GM18870 (cell line): ENCODE results near the gene STUB1.

ENCODE experiments used
- ATAC-seq: cut with Tn5 transposase; IDR thresholded peaks from one replicate; pipeline ENCODE4 v1.9.1; 2021; ENCODE audit warnings: moderate library complexity; ENCODE audit not compliant: unreplicated experiment

STUB1 gene

GRCh38 chr16:693766-694165, 13.6 kb downstream of the STUB1 start:
- ATAC-seq: no peak

DNA sequence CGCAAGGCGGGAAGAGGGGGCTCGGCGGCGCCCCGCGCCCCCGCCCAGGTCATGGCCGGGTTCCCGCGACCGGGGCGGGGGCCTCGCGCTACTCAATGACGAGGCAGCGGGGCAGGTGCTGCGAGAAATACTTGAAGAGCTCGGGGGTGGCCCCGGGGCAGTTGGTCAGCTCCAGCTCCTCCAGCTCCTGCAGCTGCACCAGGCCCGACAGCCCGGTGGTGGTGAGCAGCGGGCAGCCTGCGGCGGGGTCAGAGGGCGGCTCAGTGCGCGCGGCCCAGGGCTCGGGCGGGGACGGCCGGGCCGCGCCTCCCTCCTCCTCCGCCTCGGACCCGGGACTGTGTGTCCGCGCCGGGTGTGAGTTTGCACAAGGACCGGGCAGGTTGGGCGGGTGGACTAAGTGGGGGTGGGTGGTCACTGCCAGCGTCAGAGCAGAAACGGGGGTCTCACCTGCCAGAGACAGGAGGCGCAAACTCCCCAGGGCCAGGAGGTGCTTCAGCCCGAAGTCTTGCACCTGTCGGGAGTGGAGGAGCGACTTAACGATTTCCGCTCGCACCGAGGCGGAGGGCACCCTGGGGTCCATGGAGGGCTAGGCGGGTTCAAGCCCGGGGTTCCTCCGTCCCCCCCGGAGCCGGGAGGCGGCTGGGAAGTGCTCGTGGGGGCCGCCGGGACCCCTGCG, 14.1 kb downstream of the STUB1 start:
- ATAC-seq: no peak

DNA sequence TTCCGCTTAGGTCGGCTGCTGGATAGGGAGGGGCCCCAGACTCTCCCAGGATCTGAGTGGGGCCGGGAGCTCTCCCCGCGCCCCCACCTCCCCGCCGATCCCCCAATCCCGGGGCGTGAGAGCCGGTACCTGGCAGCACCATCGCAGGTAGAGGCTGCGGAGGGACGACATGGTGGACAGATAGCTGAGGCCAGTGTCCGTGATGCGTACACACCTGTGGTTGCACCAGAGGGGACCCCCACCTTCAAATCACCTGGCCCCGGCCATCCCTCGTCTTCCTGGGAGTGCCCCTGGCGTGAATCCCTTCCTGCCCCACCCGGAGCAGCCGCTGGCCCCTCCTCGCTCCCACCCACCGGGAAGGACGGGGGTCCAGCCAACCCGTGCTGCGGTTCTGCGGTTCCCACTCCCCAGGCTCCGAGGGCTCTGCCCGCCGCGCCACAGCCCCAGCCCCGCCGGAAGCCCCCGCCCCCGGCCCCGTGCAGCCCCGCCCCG, 14.7 kb downstream of the STUB1 start:
- ATAC-seq: no peak

DNA sequence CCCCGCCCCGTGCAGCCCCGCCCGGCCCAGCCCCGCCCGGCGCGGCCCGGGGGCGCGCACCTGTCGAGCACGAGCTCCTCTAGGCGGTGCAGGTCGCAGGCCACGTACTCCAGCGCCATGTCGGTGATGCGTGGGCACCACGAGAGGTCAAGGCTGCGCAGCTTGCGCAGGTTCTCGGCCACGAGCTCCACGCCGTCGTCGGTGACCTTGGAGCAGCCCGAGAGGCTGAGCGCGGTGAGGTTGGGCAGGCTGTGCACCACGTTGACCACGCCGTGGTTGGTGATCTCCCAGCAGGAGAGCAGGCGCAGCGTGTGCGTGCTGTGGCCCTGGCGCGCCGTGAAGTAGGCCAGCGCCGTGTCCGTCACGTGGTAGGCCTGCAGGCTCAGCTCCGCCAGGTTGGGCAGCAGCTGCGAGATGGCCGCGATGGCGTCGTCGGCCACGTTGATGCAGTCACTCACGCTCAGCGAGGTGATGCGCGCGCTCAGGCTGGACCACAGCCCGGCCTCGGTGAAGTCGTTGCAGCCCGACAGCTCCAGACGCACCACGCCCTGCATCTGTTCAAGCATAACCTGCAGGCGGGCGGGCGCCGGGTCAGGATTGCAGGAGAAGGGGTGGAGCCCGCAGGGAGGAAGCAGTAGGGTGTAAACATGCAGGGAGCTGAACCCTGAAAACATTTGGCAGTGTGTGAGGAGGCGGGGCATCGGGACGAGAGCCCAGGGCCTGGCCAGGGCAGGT, 15.3 kb downstream of the STUB1 start:
- no peak for ATAC-seq

DNA sequence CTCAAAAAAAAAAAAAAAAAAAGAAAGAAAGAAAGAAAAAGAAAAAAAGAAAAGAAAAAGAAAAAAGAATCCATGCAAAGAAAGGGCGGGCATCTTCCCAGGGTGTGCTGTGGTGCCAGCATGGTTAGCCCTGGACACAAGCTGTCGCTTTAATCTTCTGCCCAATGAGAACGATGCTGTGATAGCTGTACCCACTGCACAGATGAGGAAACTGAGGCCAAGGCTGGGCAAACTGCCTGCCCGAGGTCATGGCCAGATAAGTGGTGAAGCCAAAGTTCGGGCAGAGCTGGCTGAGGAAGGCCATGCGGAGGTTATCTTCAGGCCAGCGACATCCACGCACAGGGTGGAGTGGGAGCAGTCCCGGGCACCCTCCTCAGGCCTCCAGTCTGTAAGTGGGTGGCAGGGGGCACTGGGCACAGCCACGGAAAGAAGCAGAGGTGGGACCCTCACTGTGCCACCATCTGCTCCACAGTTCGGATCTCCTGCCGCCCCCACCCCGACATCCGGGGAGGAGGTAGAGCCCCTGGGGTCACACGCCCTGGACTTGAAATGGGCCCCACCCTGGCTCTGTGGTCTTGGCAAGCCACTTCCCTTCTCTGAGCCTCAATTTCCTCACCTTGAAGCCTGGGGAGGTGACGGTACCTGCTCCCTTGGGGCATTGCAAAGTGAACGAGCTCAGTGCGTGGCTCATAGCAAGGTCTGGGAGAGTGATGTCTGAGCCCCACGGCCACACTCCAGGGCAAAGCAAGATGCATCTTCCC, 18.9 kb downstream of the STUB1 start:
- ATAC-seq: no peak

DNA sequence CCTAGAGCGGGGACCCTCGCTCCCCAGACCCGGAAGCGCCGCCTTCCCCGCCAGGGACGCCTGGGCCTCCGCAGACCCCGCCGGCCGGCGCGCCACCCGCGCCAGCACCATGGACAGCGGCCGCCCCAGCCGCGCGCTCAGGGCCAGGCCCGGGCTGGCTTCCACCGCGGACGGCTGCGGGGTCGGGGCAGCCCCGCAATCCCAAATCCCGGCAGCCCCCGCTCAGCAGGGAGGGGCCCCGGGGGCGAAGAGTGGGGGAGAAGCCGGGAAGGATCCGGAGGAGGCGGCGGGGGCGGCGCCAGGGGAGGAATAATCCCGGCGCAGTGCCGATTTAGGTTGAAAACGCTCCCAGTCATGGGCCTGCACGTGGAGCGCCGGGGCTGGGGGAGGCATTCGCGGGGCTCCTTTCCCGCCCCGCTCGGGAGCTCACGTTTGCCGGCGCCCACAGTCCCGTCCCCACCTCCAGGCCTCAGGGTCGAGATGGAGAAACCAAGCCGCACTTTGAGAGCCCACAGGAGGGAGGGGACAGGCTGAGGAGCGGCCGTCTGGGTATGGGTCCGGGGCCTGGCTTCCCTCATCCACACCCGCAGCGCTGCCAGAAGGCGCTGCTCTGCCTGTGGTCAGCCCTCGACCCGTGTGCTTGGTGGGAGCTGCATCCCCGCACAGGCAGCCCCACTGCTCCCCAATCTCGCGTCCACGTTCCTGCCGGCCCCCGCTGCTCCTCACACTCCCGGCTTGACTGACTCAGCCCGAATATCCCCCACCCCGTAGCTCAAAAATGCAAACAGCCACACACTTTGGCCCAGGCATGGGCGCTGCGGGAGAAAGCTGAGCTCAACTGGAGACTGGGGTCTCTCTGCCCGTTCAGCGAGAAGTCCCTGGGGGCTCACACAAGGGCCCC, 20.7 kb downstream of the STUB1 start:
- no peak for ATAC-seq

- ATAC-seq: no peak
Measured at GRCh38 chr16:702341-702740, 22.1 kb downstream of the STUB1 start.

DNA sequence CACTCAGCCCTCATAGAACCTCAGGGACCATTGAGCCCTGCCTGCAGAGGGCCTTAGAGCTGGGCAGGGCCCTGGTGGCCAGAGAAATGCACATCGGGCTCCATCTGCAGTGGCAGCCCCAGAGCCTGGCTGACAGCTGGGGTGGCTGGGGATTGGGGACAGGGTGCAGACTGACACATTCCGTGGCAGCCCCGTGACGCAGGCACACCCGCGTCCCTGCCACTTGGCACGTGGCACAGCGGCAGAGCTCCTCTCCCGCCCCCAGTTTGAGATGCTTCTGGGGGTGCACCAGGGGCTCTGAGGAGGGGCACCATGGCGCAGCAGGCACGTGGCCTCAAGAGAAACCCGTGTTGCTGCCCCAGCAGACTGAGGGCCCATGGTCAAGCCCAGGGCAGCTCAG, 23.2 kb downstream of the STUB1 start:
- no peak for ATAC-seq

GRCh38 chr16:704047-704446, 23.8 kb downstream of the STUB1 start:
- no peak for ATAC-seq

DNA sequence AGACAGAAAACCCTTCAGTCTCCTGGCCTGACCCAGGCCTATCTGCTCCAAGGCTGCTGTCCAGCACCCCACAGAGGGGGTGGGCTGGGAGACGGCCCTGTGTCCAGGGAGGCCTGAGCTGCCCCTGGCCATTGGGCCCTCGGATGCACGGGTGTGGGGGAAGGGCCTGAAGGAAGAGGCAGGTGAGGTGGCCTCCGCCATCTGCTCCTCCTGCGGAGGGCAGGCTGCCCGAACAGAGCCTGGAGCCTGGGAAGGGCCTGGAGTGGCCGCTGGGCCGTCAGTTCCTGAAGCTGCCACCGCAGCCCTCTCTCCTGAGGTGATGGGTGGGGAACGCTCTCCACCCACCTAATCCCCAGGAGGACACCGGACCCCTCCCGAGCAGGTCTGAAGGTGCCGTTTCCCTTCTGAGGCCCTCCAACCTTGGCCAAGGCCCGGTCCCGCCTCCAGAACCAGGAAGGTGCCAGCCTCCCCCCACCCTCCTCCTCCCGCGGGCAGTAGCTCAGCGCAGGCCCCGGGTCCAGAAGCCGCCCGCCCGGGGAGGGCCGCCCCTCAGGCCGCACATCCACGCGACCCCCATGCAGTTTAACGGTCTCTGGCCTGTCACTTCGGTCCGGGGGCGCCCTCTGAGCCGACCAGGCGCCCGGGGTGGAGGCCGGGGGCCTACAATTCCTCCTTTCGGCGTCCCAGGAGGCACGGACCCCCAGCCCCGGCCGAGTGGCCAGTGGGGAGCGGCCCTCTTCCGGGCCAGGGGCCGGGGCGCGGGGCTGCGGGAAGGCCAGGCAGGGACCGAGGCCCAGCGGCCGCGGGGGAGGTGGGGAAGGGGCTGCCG, 24.6 kb downstream of the STUB1 start:
- ATAC-seq: no peak

- no peak for ATAC-seq
Measured at GRCh38 chr16:705431-706188, 25.4 kb downstream of the STUB1 start, which contains the start of gene FBXL16. FBXL16 (minus strand) TSS chr16:705801; CDS start chr16:697405, 8,396 bp downstream.

DNA sequence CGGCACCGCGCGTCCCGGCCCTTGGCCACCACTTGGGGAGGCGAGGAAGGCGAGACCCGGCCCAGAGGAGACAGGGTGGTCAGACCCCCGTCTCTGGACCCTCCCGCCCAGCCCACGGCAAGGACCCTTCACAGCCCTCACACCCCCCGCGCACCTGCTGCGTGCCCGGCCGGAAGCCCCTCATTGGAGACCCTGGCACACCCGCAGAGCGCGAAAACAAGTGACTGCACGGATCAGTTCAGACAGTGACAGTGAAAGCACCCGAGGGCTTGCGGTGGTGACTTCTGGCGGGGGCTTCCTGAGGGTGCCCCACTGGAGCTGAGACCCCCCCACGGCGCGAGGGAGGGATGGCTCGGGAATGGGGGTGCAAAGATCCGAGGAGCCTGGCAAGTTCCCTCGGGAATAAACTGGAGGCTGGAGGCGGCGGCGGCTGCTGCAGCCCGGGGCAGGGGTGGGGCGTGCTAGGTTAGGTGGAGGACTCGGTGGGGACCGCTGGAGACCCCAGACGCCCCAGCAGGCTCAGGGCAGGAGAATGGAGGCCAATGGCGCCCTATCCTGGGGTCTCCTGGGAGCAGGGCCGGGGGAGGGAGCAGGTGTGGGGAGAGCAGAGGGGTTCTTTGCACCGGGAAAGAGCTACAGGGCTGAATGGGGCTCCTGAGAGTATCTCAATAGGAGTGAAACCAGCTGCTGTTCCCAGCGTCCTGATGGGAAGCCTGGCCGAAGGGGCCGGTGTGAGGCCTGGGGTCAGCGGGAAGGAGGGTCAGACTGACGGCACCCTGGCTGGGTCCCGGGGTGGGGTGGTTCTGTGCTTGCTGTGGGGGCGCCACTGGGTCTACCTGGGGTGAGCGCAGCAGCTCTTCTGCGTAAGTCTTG, 26.2 kb downstream of the STUB1 start:
- ATAC-seq: no peak

DNA sequence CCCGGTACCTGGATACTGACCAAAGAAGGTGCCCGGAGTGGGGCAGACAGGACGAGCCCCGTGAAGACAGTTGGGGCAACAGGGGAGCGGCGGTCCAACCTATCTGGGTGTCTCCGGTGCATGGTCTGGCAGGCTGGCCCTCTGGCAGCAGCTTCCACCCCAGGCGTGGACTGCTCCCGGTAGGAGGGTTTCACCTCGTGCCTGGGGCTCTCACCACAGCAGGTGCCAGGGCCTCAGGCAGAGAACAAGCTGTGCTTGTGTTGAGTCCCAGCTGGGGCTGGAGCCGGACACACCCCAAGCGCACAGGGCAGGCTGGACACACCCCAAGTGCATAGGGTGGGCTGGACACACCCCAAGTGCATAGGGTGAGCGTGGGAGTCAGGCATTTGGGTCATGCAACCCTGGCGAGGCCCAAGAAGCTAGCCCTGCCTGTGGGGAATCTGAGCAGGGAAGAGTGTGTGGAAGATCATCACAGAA, 26.9 kb downstream of the STUB1 start:
- ATAC-seq: no peak

DNA sequence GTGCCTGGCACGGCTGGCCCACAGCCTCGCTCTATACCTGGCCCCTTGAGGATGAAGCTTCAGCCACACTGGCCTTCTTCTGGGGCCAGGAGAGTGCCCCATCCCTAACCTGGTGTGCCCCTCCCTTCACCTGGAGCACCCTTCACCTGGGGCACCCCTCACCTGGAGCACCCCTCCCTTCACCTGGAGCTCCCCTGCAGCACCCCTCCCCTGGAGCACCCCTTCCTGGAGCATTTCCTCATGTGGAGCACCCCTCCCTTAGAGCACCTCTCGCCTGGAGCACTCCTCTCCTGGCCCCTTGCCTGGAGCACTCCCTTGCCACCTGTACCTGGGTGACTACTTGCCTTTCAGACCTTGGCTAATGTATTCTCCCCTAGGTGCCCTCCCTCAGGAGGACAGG, 27.8 kb downstream of the STUB1 start:
- no peak for ATAC-seq

GRCh38 chr16:708959-709358, 28.7 kb downstream of the STUB1 start:
- ATAC-seq: no peak

DNA sequence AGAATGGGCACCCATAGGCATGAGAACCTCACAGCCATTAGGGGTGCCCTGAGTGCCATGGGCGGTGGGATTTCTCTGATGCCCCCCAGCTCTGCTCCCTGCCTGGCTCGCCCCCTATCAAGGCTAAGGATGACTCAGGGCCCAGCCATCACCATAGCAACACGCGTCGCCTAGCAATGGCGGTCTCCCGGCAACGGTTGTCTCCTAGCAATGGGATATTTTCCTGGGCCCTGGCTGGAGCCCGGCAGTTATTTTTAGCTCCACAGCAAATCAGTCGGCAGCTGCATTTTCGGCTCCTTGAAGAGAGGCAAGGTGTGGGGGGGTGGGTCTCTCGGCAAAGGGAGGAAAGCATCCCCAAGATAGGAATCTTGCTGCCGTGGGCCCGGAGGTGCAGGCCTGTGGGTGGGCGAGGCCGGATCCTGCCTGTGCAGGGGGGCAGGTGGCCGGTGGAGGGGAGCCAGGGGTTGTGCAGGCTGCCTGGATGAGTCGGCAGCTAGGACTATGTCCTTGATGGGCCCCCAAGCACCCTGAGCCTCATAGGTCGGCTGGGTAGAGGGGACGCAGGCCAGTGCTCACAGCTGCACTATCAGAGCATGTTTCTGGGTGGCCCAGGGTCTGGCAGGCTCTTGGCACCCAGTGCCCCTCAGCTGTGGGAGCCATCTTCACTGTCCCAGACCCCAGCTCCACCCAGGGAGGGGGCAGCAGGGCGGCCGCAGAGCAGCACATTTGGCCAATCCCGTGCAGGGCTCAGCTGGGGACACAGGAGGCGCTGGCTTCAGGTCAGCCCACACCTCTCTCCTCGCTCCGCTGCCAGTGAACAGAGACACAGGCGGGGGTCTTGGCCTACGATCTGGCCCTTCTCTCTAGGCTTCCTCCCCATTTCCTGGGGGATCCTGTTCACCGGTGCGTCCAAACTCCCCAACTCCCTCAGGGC, 29.6 kb downstream of the STUB1 start:
- no peak for ATAC-seq
